ENCODE measurements around the gene CYP4F3. TPM values are rescaled to one million over a fixed set of nuclear protein-coding genes. Genes with fewer than 3 reads are reported as not detected.

CYP4F3 gene
- total RNA-seq, 4 donors from 2014 or later = 0.05 to 0.93 (median 0.68) TPM; not detected in 1

DNA sequence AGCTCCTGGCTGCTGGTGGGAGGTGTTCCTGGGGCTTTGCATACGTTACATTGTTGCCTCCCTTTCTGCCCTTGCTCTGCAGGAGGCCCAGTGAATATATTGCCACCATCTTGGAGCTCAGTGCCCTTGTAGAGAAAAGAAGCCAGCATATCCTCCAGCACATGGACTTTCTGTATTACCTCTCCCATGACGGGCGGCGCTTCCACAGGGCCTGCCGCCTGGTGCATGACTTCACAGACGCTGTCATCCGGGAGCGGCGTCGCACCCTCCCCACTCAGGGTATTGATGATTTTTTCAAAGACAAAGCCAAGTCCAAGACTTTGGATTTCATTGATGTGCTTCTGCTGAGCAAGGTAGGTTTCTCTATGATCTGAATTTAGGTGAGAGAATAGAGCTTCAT lies 42.7 kb downstream of the CYP4F3 start:
- intact Hi-C loops (cut with DNase I; ENCODE audit: low total_unique reads) = no loop called here
- no peak overlapping the region for H3K27ac ChIP-seq
- H3K27me3 ChIP-seq = no peaks in the 10 kb centered on the region
- no peak overlapping the region for H3K4me3 ChIP-seq
- ATAC-seq (no peak), DNase-seq (no peak)
- peaks cover 0 to 6% (median 0%) of the 10 kb centered on the region in 3 donors for H3K9me3 ChIP-seq
- no peak for TF ChIP-seq POLR2A (IDR thresholded peaks at IDR 0.05)
- no peak for TF ChIP-seq CTCF (IDR thresholded peaks at IDR 0.05 in 4 of 5, conservative IDR thresholded peaks at IDR 0.05 in 1 of 5)
- in situ Hi-C loops (cut with MboI; ENCODE audit: low sequenced_read_pairs in 4 of 4) = no loop called here
- H3K4me1 ChIP-seq = no peaks in the 10 kb centered on the region
- H3K36me3 ChIP-seq = no peaks in the 10 kb centered on the region

DNA sequence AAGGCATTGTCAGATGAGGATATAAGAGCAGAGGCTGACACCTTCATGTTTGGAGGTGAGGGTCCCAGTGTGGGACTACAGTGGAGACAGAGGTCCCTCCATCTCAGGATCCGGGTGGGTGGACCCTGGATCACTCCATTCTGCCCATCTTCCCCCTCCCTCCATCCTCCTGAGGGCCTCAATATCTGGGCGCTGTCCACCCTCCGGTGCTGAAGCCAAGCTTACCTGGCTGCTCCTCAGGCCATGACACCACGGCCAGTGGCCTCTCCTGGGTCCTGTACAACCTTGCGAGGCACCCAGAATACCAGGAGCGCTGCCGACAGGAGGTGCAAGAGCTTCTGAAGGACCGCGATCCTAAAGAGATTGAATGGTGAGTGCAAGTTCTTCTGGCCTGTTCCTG lies 44.1 kb downstream of the CYP4F3 start:
- ATAC-seq (no peak), DNase-seq (no peak)
- Histone ChIP-seq H3K27ac (no peak overlapping the region), H3K27me3 (no peaks in the 10 kb centered on the region), H3K4me1 (no peaks in the 10 kb centered on the region), H3K4me3 (no peak overlapping the region), H3K9me3 (peaks cover 0 to 6% (median 5%) of the 10 kb centered on the region in 3 donors), H3K36me3 (no peaks in the 10 kb centered on the region)
- TF ChIP-seq POLR2A (IDR thresholded peaks at IDR 0.05) (no peak), CTCF (IDR thresholded peaks at IDR 0.05 in 4 of 5, conservative IDR thresholded peaks at IDR 0.05 in 1 of 5) (no peak)
- in situ Hi-C loops (cut with MboI; ENCODE audit: low sequenced_read_pairs in 4 of 4) (no loop called here), intact Hi-C loops (cut with DNase I; ENCODE audit: low total_unique reads) (no loop called here)

DNA sequence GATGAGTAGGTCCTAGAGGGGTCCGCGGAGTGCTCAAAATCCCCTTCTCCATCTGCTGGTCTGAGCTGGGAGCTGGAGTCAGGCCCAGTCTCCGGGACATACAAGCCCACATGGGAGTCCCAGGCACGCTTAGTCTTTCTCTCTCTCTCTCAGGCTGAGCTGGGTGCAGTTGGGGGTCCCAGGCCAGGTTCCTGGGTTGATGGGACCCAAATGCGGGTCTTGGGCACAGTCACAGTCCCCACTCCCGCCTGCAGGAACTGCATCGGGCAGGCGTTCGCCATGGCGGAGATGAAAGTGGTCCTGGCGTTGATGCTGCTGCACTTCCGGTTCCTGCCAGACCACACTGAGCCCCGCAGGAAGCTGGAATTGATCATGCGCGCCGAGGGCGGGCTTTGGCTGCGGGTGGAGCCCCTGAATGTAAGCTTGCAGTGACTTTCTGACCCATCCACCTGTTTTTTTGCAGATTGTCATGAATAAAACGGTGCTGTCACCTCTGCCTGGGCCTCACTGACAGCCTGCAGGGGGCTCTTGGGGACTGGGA lies 56.0 kb downstream of the CYP4F3 start:
- TF ChIP-seq CTCF (IDR thresholded peaks at IDR 0.05 in 4 of 5, conservative IDR thresholded peaks at IDR 0.05 in 1 of 5) = no peak
- no peak for TF ChIP-seq POLR2A (IDR thresholded peaks at IDR 0.05)

DNA sequence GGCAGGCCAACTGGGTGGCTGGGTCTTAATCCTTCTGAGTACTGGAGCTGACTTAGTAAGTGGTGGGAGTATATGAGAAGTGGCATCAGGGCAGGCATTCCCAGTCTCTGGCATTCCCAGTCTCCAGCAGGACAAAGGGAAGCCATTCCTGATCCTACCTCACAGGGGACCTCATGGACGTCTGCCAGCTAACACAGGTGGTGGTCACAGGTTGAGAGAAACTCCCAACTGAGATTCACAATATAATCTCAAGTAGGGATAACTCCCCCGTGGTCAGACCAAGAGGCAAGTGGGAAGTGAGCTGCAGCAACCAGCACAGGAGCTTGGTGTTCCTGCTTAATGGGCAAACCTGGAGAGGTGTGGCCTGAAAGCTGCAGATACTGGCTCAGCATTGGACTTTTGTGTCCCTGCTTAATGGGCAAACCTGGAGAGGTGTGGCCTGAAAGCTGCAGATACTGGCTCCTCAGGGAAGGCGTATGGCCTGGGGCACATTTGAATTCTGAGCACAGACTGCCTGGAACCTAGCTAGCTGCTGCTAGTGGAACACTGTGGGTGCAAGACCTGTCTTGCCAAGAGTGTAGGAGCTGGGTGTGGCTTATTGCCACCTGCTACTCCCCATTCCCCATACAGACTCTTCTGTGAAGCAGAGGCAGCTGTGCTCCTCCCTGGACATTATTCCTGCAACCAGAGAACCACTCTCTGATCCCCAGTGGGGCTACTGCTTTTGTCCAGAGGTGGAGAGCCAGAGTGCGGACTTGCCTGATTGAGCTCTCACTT lies 61.2 kb downstream of the CYP4F3 start:
- no peak overlapping the region for H3K4me3 ChIP-seq
- intact Hi-C loops (cut with DNase I; ENCODE audit: low total_unique reads) = no loop called here
- TF ChIP-seq POLR2A (IDR thresholded peaks at IDR 0.05) = no peak
- no peak for TF ChIP-seq CTCF (IDR thresholded peaks at IDR 0.05 in 4 of 5, conservative IDR thresholded peaks at IDR 0.05 in 1 of 5)
- in situ Hi-C loops (cut with MboI; ENCODE audit: low sequenced_read_pairs in 4 of 4) = no loop called here
- H3K27me3 ChIP-seq = no peaks in the 10 kb centered on the region
- no peak for ATAC-seq
- no peak overlapping the region for H3K27ac ChIP-seq
- DNase-seq = no peak
- H3K36me3 ChIP-seq = no peaks in the 10 kb centered on the region
- peaks cover 0 to 3% (median 0%) of the 10 kb centered on the region in 3 donors for H3K9me3 ChIP-seq
- H3K4me1 ChIP-seq = no peaks in the 10 kb centered on the region

More for the DNA sequence above, 56.0 kb downstream of the CYP4F3 start:
- Histone ChIP-seq H3K9me3 (peaks cover 0 to 3% (median 0%) of the 10 kb centered on the region in 3 donors), H3K27me3 (no peaks in the 10 kb centered on the region), H3K4me3 (no peak overlapping the region), H3K36me3 (no peaks in the 10 kb centered on the region), H3K27ac (no peak overlapping the region), H3K4me1 (no peaks in the 10 kb centered on the region)
- DNase-seq = no peak
- in situ Hi-C loops (cut with MboI; ENCODE audit: low sequenced_read_pairs in 4 of 4) (no loop called here), intact Hi-C loops (cut with DNase I; ENCODE audit: low total_unique reads) (no loop called here)
- ATAC-seq = no peak
